HG02852 (cell line): ENCODE results near the gene SNUPN.

Experiments
- ATAC-seq: cut with Tn5 transposase; IDR thresholded peaks from one replicate; pipeline ENCODE4 v1.9.1; 2021; ENCODE audit warnings: mild to moderate bottlenecking, moderate library complexity; ENCODE audit not compliant: unreplicated experiment

Gene SNUPN

DNA sequence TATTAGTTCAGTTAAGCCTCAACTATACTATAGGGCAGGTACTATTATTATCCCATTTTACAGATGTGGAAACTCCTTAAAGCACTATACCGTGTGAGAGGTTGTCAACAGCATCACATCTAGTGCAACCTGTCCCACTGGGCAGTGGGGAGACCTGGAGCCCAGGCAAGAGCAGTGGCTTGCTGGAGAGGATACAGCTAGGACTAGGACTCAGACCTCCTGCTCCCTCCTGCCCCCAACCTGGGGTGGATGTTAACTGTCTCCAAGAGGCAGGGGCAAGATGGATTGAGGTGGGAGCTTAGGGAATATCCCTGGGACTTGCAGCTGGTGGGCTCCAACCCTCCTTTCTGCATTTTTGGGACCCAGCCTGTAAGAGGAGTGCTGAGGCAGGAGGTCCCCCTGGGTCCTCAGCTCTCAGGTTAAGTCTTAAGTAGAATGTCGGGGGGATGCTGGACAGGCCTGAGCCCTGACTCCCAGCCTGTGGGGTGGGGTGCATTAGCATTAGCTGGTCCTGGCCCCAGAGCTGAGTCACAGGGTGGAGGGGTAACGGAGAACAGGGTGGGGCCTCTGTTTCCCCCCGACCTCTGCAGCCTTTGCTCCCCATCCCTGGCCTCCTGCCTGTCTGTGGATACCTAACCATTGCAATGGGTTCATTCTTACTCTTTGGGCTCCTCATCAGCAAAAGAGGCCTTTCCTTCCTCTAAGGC is 28.8 kb upstream of the SNUPN start:
- ATAC-seq: no peak

DNA sequence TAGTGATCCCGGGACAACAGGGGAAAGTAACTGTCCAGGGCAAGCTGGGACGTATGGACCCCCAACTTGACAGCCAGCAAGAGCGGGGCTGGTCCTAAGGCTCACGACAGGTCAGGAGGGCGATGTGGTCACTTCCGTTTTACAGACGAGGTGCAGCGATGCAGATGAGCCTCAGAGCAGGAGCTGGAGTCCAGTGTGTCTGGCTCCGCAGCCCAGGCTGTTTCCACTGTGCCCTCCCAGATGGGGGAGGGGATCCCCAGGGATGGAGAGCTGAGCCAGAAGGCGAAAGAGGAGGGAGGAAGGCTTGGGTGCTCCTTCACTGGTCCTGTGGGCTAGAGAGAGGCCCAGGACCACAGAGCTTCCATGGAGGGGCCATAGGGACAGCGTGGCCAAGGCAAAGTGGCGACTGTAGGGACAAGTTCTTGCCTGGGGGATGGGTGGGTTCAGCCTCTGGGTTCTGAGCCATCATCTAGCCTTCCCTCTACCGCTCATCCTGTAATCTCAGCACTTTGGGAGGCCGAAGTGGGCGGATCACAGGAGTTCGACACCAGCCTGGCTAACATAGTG is 27.9 kb upstream of the SNUPN start:
- ATAC-seq: no peak

DNA sequence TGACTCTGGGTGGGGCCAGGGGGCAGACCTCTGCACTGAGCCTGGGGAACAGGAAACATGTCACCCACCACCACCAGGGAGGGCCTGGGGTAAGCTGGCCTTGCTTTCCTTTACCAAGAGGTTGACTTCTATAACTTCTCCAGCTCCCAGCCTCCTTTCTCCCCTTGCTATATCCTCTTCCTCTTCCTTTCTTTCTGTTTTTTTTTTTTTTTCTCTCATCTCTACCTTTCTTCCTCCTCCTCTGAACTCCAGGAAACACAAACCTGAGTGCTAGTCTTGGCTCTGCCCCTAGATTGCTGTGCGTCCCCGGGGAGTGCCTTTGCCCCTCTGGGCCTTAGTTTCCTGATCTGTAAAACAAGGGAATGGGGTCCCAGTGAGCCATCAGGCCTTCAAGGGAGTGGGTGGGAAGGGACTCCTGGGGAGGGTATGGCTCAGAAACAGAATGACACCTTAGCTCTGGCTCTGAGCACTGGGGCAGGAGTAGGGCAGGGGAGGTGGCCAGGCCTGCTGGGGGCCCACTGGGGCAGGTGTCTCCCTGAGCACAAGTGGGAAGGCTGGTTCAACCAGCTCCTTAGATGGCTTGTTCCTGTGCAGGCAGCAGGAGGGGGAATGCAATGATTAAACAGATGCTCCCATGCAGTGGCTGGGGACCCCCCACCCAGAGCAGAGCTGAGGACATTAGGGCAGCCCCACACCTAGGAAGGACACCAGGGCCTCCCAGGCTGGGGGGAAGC is 26.5 kb upstream of the SNUPN start:
- ATAC-seq: no peak

GRCh38 chr15:75650908-75651809 is 25.6 kb upstream of the SNUPN start:
- ATAC-seq: no peak

DNA sequence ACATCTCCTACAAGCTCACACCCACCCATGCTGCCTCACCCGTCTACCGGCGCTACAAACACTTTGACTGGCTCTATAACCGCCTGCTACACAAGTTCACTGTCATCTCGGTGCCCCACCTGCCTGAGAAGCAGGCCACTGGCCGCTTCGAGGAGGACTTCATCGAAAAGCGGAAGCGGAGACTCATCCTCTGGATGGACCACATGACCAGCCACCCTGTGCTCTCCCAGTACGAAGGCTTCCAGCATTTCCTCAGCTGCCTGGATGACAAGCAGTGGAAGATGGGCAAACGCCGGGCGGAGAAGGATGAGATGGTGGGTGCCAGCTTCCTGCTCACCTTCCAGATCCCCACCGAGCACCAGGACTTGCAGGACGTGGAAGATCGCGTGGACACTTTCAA is 24.3 kb upstream of the SNUPN start:
- no peak for ATAC-seq

GRCh38 chr15:75649045-75649761 is 23.7 kb upstream of the SNUPN start:
- ATAC-seq: no peak

DNA sequence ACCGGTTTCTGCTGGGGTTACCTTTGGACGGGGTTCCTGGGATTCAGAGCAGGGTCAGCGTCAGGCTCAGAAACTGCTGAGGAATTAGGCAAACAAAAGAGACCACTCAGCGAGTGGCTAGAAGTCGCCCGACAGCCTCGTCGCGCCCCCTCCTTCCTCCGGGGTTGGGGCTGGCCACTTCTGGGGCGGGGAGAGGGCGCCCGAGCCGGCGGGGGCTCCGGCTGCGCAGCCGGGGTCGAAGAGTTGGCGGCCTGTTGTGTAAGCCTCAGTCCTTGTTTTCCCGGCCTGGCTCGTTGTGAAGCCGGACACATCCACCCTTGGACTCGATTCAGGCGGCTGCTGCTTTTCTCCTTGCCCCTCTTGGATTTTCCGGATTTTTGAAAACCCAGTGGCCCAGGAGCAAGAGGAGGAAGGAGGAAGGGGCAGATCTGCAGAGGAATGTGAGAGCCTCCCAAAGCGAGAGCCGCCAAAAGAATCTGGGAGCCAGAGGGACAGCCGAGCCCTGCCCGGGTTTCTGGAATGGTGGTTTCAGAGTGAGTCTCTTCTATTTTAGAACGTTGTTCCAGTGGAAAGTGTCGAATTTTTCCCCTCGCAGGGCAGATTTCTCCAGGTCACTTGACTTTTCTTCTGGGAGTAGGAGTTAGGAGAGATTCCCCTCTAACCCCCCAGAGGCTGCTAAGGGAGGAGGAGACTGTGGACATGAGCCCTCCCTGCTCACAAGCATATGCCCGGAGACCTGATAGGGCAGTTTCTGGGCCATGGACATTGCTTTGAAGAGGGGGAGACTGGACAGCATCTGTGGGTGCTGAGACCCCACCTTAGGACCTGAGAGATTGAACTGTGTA is 22.9 kb upstream of the SNUPN start:
- no peak for ATAC-seq

- no peak for ATAC-seq
These were observed 22.0 kb upstream of the SNUPN start, which contains the start of gene SNX33 for GRCh38 chr15:75647370-75648155. Gene SNX33, plus strand, starts transcription at chr15:75647912. Its CDS starts 1,191 bp downstream, at chr15:75649103.

- no peak for ATAC-seq
These were observed 21.4 kb upstream of the SNUPN start for GRCh38 chr15:75646944-75647364.

DNA sequence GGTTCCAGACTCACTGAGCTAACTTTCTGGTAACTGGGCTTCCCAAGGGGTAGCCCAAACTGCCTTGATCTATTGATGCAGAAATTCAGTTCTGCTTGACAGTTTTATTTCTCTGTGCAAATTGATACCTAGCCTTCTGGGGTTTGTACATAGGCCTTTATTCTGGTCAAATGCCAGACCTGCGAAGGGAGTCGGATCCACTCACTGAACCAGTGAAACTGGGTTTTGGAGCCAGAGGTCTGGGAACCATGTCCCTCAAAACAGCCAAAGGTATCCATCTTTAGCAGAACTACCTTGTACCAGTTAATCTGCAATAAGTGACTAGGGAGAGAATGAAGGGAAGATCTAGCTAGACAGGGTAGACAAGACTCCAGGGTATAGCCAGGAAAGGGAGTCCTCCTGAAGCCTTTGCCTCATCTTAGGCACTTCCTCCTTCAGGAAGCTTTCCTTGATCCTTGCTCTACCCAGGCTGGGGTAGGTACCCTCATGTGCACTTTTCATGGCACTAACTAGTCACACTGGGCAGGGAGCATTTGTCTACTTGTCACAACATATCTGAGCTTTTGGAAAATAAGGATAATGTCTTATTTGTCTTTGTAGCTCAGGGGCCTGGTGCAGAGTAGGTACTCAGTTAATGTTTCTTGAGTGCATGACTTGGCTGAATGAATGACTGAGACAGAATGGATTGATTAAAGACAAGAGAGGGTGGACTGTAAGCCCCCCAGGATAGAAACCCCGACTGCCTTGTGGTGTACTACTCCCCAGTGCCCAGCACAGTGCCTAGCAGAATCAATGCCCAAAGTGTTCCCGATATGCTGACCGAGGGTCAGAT is 20.8 kb upstream of the SNUPN start:
- ATAC-seq: no peak

DNA sequence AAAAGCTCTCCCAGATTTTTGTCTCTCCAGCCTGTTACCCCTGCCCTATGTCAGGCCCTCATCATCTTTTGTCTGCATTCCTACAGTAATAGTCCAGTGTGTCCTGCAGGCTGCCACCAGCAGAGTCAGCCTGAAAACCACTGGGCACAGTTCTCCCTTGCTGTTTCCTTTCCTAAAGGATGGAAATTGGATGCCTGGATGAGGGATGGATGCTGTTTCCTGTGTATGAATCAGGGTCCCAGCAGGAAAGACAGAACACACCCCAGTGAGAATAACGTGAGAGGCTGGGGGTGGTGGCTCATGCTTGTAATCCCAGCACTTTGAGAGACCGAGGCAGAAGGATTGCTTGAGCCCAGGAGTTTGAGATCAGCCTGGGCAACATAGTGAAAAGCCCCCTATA is 18.9 kb upstream of the SNUPN start:
- no peak for ATAC-seq

GRCh38 chr15:75641603-75642002 is 16.1 kb upstream of the SNUPN start:
- ATAC-seq: no peak

GRCh38 chr15:75641179-75641503 is 15.6 kb upstream of the SNUPN start:
- no peak for ATAC-seq

DNA sequence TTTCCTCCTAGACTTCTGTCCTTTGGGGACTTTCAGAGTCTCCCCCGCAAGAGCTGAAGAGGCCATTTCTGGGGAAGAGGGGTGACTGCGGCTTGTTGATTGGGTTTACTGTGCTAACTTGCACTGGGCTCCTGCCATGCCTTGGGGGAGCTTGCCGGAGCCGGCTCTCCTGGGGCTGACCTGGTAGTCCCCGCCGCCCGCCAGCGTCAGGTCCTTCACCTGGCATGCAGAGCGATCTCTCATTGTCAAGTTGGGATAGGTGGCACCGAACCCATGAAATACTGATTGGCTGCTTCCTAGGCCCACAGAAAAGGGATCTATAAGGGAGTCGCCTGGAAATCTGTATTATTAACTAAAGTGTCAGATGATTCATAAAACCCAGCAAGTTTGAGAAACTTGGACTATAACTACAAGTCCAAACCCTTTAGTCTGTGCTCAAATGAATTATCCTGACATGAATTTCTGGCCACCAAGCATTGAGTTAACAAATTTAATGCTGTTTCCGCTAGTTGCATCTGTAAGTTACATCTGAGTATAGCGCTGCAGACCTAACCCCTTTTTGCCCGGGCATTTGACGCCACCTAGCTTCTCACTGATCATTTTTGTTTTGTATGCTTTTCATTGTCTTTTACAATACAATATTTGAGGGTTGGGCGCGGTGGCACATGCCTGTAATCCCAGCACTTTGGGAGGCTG is 15.1 kb upstream of the SNUPN start:
- ATAC-seq: peak; percentile 19

DNA sequence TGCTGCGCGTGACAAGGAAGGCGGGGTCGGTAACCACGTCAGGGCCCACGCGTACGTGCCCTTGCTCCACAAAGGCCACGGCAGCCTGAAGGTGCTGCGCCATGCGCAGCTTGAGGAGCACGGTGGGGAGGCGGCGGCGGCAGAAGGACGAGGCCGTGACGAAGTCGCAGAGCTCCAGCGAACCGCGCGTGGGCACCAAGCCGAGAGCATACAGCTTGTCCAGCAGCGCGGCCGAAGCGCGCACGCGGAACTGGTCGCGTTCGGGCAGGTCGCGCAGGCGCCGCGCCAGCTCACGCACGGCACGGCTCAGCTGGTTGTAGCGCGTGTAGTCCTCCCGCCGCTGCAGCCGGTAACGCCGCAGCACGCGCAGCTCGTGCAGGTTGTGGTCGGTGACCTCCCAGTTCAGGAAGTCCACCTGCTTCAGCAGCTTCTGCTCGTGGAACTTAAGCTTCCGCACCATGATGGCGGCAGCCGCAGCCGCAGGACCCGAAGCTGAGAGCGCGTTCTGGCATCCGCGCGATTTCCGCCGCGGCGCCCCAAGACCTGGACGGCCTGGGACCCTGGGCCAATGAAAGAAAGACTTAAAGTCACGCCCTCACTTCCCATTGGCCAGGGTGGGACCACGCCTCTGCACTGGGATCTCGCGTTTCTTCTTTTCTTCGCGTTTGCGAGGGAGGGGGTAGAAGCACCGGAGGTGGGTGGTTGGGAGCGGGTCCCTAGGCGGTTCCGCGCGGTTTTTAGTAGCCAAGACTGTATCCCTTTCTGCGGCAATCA is 14.4 kb upstream of the SNUPN start, which contains the start of gene IMP3:
Gene IMP3 (minus strand): TSS at position 516 of the 774 bp plus-strand sequence. CDS start 56 bp downstream, at position 460.
- ATAC-seq: peak; percentile 92

DNA sequence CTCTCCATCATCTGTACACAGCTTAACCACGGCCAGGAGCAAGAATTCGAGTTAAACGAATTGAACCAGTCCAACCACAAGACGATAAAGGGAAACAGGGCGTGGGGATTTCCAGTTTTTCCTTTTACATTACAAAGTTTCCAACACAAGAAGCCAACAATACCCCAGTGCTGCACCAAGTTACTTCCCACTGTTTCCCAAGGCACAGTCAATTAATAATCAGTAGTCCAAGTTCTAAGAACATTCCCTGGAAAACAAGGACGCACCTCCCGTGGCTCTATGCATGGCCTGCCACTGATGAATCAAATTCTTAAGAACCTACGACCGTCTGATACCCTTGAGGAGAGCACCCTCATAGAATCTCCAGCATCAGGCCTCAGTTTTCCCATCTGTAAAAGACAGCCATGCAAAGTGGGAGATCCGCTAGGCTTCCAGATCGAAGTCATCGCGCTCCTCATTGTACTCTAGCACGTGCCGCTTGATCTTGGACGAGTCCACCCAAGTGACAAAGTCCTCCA is 13.7 kb upstream of the SNUPN start:
- ATAC-seq: no peak
